Upper lobe of left lung (tissue), 6 donors: ENCODE data around the gene PDCD11. TPM values are rescaled to one million over a fixed set of nuclear protein-coding genes. Genes with fewer than 3 reads are reported as not detected.

Source experiments
- ATAC-seq, 2 donors: fragments of 200-7000 bp; cut with Tn5 transposase; one replicate each; pipeline ENCODE4 v1.9.1; 2022; ENCODE audit warnings: mild to moderate bottlenecking in 2 of 2, moderate library complexity in 2 of 2; ENCODE audit not compliant: low FRiP score in 2 of 2
- DNase-seq, 2 donors: peaks; one replicate each; pipeline ENCODE4 v3.0.0-alpha.2; 2019 to 2020
- H3K27ac ChIP-seq, 4 donors: fragments of 200-600 bp; sonication (generic); one replicate each; pipeline ENCODE4 v1.5.1; 2016 to 2019
- H3K27me3 ChIP-seq, 4 donors: fragments of 200-600 bp; sonication (generic); one replicate each; pipeline ENCODE4 v1.5.1; 2017 to 2019
- H3K36me3 ChIP-seq, 4 donors: fragments of 200-600 bp; sonication (generic); one replicate each; pipeline ENCODE4 v1.5.1; 2016 to 2019
- H3K4me1 ChIP-seq, 4 donors: fragments of 200-600 bp; sonication (generic); one replicate each; pipeline ENCODE4 v1.5.1; 2018 to 2019
- H3K4me3 ChIP-seq, 4 donors: fragments of 200-600 bp; sonication (generic); one replicate each; pipeline ENCODE4 v1.5.1; 2017 to 2019; ENCODE audit warnings: mild to moderate bottlenecking in 2 of 4, moderate library complexity in 1 of 4
- H3K9me3 ChIP-seq, 4 donors: fragments of 200-600 bp; sonication (generic); one replicate each; pipeline ENCODE4 v1.5.1; 2018 to 2019
- EP300 ChIP-seq, 4 donors: sonication (generic); formaldehyde crosslinking; IDR thresholded peaks; one replicate each; pipeline ENCODE4 v1.5.1; 2017; ENCODE audit warnings: antibody characterized with exemption in 4 of 4, control low read depth in 2 of 4
- POLR2A ChIP-seq, 4 donors: fragments of 450-650 bp; IDR thresholded peaks; one replicate each; pipeline ENCODE4 v1.5.1; 2016 to 2017; ENCODE audit warnings: antibody characterized with exemption in 4 of 4, mild to moderate bottlenecking in 2 of 4
- POLR2AphosphoS5 ChIP-seq, 2 donors: sonication (generic); formaldehyde crosslinking; IDR thresholded peaks; one replicate each; pipeline ENCODE4 v1.5.1; 2017; ENCODE audit warnings: antibody characterized with exemption in 2 of 2
- WGBS, 2 donors: methylation state at CpG; one replicate each; pipeline ENCODE4 v1.1.5; 2017 to 2018; 5-methylcytosine and 5-hydroxymethylcytosine counted together
- total RNA-seq, 6 donors: library from RNA; depleted of rRNA in 4 of 6; stranded (reverse); fragments of >200 nt in 4 of 6; gene quantifications; one replicate each; pipeline versions ENCODE4 v1.1.0 to v1.2.1, GENCODE V29; 2016 to 2021
- TF ChIP-seq, protein P1 (sequence below), 6 experiments: fragments of 450-650 bp in 4 of 6; fragments of 200-600 bp in 2 of 6; sonication (generic) in 2 of 6; IDR thresholded peaks; one replicate each; pipeline ENCODE4 v1.5.1; 2016 to 2019; ENCODE audit warnings: antibody characterized with exemption in 6 of 6
- donor health status: DM: no; HTN: no; CAD: no; lungs with moderate emphysema.
- donor health status: DM: no; HTN: yes; CAD: no; lungs with severe emphysema.

The PDCD11 gene
- total RNA-seq, 6 donors from 2014 or later, result 14.8 to 25.1 (median 20.8) TPM

DNA sequence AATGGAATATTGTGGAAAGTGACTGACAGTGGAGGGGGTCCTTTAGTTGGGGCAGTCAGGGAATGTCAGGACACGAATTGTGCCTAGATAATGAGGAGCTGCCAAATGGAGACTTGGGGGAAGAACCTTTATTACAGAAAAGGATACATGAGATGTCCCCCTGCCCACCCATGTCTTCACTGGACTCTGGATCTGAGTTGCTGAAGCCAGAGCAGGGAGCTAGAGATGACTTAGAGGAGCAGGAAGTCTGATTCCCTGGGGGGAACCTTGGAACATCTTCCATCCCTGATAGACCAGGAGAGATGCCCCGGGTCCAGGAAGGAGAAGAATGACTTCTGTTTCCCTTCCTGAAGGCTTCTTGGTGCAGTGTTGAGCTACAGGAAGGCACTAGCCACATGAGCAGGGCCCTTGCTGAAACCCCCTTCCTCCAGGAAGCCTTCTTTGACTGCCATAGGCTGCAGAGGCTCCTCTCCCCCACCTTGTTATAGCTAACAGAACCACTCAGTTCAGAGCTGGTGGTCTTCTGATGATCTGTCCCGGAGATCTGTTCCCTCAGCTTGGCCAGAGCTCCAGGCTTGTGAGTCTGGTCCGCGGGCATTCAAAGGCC lies 96.3 kb downstream of the PDCD11 start:
- Histone ChIP-seq H3K9me3 (no peaks in the 10 kb centered on the region), H3K27ac (no peak overlapping the region), H3K4me3 (no peak overlapping the region), H3K27me3 (peaks cover 0 to 26% (median 11%) of the 10 kb centered on the region in 4 donors), H3K4me1 (peaks cover 15 to 17% (median 15%) of the 10 kb centered on the region in 4 donors), H3K36me3 (no peaks in the 10 kb centered on the region)
- DNase-seq (no peak), ATAC-seq (no peak)
- WGBS, 2 donors, result 71 to 74% methylated on average over 5 of the region's 5 CpGs
- TF ChIP-seq POLR2A (IDR thresholded peaks at IDR 0.05), result no peak
- TF ChIP-seq, protein P1, sequence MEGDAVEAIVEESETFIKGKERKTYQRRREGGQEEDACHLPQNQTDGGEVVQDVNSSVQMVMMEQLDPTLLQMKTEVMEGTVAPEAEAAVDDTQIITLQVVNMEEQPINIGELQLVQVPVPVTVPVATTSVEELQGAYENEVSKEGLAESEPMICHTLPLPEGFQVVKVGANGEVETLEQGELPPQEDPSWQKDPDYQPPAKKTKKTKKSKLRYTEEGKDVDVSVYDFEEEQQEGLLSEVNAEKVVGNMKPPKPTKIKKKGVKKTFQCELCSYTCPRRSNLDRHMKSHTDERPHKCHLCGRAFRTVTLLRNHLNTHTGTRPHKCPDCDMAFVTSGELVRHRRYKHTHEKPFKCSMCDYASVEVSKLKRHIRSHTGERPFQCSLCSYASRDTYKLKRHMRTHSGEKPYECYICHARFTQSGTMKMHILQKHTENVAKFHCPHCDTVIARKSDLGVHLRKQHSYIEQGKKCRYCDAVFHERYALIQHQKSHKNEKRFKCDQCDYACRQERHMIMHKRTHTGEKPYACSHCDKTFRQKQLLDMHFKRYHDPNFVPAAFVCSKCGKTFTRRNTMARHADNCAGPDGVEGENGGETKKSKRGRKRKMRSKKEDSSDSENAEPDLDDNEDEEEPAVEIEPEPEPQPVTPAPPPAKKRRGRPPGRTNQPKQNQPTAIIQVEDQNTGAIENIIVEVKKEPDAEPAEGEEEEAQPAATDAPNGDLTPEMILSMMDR (IDR thresholded peaks at IDR 0.05), result no peak

DNA sequence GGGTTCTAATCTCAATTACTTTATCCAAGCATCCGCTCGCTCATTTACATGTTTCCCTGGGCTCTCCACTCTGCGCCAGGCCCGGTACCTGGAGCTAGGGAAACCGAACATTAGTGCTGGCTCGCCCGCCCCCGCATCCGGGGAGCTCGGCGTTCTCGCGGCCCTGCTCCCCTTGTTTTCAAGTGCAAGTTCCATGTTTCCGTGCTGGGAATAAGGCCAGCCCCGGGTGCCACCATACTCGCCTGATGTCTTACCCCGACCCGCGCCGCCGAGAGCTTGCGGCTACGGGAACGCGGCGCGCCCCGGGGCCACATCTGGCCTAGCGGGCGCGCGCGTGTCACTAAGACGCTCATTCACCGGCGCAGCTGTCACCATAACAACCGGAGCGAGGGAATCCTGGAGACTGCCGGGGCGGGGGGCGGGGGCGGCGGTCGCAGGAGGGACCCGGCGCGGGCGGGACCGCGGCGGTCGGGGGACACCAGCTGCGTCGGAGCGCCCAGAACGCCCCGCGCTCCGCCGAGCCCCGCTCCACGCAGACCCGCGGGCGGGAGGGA lies 97.0 kb downstream of the PDCD11 start, which contains the start of gene NEURL1:
Gene NEURL1, plus strand, starts transcription at position 344 of the 554 bp plus-strand sequence. CDS start 683 bp downstream, outside the sequence.
- Histone ChIP-seq H3K36me3 (no peaks in the 10 kb centered on the region), H3K27me3 (peaks cover 0 to 26% (median 11%) of the 10 kb centered on the region in 4 donors), H3K4me1 (peaks cover 15 to 17% (median 15%) of the 10 kb centered on the region in 4 donors), H3K4me3 (peak within 1 kb of the TSS in 3 of 4 donors; percentile 50 to 59 (median 56)), H3K27ac (no peak within 1 kb of the TSS), H3K9me3 (no peaks in the 10 kb centered on the region)
- DNase-seq, result peak in 1 of 2 donors; percentile 79
- peak in 1 of 2 donors; percentile 33 for ATAC-seq
- TF ChIP-seq POLR2A (IDR thresholded peaks at IDR 0.05) (no peak), POLR2AphosphoS5 (IDR thresholded peaks at IDR 0.05) (no peak), EP300 (IDR thresholded peaks at IDR 0.05) (no peak)
- TF ChIP-seq, protein P1 (IDR thresholded peaks at IDR 0.05), result no peak
- WGBS, 2 donors, result 4 to 8% methylated on average over 13 to 33 of the region's 65 CpGs

DNA sequence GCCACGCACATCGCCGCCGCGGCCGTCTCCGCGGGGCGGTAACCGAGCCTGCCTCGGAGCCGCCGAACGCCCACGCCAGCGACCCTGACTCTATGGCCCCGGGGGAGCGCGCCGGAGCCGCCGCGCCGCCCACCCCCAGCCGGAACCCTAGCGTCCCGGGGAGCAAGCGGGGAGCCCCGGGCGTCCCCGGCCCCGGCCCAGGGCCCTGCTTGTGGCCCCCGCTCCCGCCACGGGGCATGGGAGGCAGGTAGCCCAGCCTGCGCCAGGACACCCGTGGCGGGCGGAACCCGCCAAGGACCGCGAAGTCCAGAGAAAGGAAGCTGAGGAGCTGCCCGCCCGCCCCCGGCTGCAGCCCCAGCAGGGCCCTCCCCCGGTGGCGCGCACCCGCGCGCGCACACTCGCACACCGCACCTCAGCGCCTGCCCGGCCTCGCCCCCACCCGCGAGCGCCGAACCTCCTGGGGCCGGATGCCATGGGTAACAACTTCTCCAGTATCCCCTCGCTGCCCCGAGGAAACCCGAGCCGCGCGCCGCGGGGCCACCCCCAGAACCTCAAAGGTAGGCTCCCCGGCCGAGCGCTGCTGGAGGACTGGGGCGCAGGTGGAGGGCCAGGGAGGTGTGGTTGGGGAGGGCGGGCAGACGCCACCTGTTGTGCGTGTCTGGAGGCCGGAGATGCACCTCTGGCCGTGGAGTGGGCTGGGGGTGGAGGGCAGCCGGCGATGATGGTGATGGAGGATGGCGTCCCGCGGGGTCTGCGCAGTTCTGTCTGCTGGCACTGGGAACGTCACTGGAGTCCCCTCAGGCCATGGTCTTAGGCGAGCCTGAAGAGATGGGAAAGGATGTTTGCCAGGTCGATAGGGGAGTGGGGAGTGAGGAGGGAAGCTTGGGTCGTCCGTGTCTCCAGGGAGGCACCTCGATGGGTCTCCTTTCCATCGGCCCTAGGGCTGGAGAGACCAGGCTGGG lies 97.8 kb downstream of the PDCD11 start:
- TF ChIP-seq POLR2AphosphoS5 (IDR thresholded peaks at IDR 0.05) (no peak), EP300 (IDR thresholded peaks at IDR 0.05) (no peak)
- TF ChIP-seq, protein P1 (IDR thresholded peaks at IDR 0.05), result no peak
- peak in 1 of 2 donors; percentile 89 for DNase-seq
- 1 to 2% methylated on average over 25 to 48 of the region's 92 CpGs for WGBS, 2 donors
- H3K9me3 ChIP-seq, result no peaks in the 10 kb centered on the region
- H3K27ac ChIP-seq, result no peak overlapping the region
- H3K4me3 ChIP-seq, result peak overlapping the region in 3 of 4 donors; percentile 50 to 59 (median 56)
- H3K4me1 ChIP-seq, result peaks cover 15 to 17% (median 15%) of the 10 kb centered on the region in 4 donors
- no peaks in the 10 kb centered on the region for H3K36me3 ChIP-seq
- peak in 1 of 2 donors; percentile 45 for ATAC-seq
- H3K27me3 ChIP-seq, result peaks cover 0 to 26% (median 11%) of the 10 kb centered on the region in 4 donors

DNA sequence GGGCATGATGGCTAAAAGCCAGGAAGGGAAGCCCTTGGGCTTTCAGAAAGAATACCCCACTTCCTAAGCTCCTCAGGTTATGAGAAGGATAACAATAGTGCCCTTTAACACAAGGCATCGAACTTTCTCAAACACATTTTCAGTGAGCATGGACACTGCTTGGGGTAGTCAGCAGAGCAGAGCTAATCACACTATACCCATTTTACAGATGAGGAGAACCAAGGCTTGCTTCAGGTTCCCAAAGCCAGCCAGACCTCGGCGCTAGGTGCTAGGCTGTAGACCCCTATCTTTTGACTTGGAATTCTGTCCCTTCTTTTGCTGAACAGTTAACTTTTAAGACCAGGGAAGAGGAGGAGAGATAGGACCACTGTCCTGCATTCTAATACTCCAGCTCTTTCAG lies 98.9 kb downstream of the PDCD11 start:
- 71 to 89% methylated on average over 3 of the region's 3 CpGs for WGBS, 2 donors
- Histone ChIP-seq H3K4me3 (no peak overlapping the region), H3K36me3 (no peaks in the 10 kb centered on the region), H3K4me1 (peaks cover 15 to 17% (median 15%) of the 10 kb centered on the region in 4 donors), H3K27ac (no peak overlapping the region), H3K9me3 (no peaks in the 10 kb centered on the region), H3K27me3 (peaks cover 0 to 26% (median 11%) of the 10 kb centered on the region in 4 donors)
- TF ChIP-seq POLR2AphosphoS5 (IDR thresholded peaks at IDR 0.05) (no peak), EP300 (IDR thresholded peaks at IDR 0.05) (no peak), POLR2A (IDR thresholded peaks at IDR 0.05) (no peak)
- TF ChIP-seq, protein P1 (IDR thresholded peaks at IDR 0.05), result no peak
- ATAC-seq (no peak), DNase-seq (no peak)

Other genes starting within 250 kb of the PDCD11 start
- gene NT5C2, start 203.4 kb upstream of the PDCD11 start, total RNA-seq, result 100 to 1,000 TPM in 2 of 6 donors, 10 to 100 TPM in 4; 47.4 to 122 (median 85.1) TPM
- gene RPEL1, start 150.7 kb upstream of the PDCD11 start, total RNA-seq, result not detected
- gene INA, start 119.5 kb upstream of the PDCD11 start, total RNA-seq, result under 1 TPM in 2 of 6 donors, not detected in 4; 0.13 to 0.39 TPM
- gene PCGF6, start 45.5 kb upstream of the PDCD11 start, total RNA-seq, result 10 to 100 TPM in 1 of 6 donors, 1 to 10 TPM in 5; 6.0 to 10.9 (median 6.7) TPM
- gene TAF5, start 28.6 kb upstream of the PDCD11 start, total RNA-seq, result 1 to 10 TPM; 1.1 to 7.6 (median 4.4) TPM
- gene ATP5MK, start 151 bp upstream of the PDCD11 start, total RNA-seq, result 100 to 1,000 TPM in 4 of 6 donors, 1 to 10 TPM in 2; 5.1 to 218 (median 164) TPM
- gene CALHM2, start 55.7 kb downstream of the PDCD11 start, total RNA-seq, result 10 to 100 TPM; 25.6 to 56.8 (median 40.5) TPM
- not detected for gene CALHM1, start 62.3 kb downstream of the PDCD11 start, total RNA-seq
- gene CALHM3, start 82.6 kb downstream of the PDCD11 start, total RNA-seq, result under 1 TPM in 2 of 6 donors, not detected in 4; 0.30 to 0.79 TPM
- gene NEURL1, start 97.1 kb downstream of the PDCD11 start, total RNA-seq, result 1 to 10 TPM in 1 of 6 donors, under 1 TPM in 4, not detected in 1; 0.22 to 1.1 (median 0.80) TPM